Hematopoietic multipotent progenitor cell treated with erythropoietin and hydrocortisone succinate and interleukin-3 and kit ligand, for 8 days (in vitro differentiated cells): ENCODE data around the gene TMEM203.

ENCODE experiments used
- DNase-seq: peaks from one replicate; pipeline ENCODE4 v3.0.0-alpha.2; 2015

The TMEM203 gene

GRCh38 chr9:137228968-137229896 lies 23.8 kb upstream of the TMEM203 start:
- DNase-seq = no peak

- no peak for DNase-seq
These were observed 23.1 kb upstream of the TMEM203 start for GRCh38 chr9:137228506-137228967.

DNA sequence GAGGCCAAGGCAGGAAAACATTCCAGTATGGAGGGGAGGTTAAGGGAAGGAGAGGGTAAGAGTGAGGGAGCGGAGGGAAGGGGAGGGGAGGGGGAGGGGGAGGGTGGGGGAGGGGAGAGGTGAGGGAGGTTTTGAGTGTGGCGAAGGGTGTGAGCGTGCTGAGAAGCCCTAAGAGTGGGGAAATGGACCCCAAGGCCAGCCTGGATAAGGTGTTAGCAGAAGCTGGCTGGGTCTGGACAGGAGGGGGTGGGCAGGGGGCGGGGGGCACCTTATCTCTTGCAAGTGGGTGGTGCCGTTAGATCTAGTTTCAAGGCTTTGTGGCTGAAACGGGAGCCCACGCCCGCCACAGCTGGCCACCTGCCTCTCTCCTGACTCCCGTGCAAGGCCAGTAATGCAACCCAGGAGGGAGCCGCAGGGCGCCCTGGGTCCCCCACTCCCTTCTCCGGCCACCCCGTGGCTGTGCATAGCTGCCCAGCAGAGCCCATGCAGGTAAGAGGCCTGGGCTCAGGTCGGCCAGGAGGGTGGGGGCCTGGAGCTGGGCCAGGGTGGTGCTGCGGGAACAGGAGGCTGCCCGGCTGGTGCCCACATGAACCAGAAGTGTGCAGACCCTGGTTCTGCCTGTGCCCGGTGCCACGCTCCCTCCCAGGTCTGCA lies 22.5 kb upstream of the TMEM203 start:
- DNase-seq = no peak

- peak; percentile 83 for DNase-seq
These were observed 21.8 kb upstream of the TMEM203 start, which contains the start of gene RNF224 for GRCh38 chr9:137227054-137227852. TSS of gene RNF224 (plus strand) at chr9:137227502. CDS start at chr9:137228336, 834 bp downstream.

- no peak for DNase-seq
These were observed 21.0 kb upstream of the TMEM203 start for GRCh38 chr9:137226338-137227053.

DNA sequence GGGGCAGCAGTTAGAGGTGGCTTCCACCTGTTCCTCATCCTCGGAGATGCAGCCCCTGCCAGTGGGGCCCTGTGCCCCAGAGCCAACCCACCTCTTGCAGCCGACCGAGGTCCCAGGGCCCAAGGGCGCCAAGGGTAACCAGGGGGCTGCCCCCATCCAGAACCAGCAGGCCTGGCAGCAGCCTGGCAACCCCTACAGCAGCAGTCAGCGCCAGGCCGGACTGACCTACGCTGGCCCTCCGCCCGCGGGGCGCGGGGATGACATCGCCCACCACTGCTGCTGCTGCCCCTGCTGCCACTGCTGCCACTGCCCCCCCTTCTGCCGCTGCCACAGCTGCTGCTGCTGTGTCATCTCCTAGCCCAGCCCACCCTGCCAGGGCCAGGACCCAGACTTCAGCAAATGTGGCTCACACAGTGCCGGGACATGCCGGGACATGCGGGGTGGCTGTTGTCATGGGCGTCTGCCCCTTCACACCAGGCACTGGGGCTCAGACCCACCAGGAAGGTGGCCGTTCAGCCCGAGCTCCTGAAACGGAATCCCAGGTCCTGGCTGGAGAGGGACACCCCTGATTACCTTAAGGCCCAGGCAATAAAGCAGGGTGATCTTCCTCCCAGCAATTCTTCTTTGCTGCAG lies 20.4 kb upstream of the TMEM203 start:
- DNase-seq = no peak

- DNase-seq = no peak
These were observed 19.6 kb upstream of the TMEM203 start, which contains the start of gene CYSRT1 for GRCh38 chr9:137224830-137225694. TSS of gene CYSRT1 (plus strand) at chr9:137225174. CDS start at chr9:137225622, 448 bp downstream.

- peak; percentile 99 for DNase-seq
These were observed 17.9 kb upstream of the TMEM203 start for GRCh38 chr9:137223078-137223970.

DNA sequence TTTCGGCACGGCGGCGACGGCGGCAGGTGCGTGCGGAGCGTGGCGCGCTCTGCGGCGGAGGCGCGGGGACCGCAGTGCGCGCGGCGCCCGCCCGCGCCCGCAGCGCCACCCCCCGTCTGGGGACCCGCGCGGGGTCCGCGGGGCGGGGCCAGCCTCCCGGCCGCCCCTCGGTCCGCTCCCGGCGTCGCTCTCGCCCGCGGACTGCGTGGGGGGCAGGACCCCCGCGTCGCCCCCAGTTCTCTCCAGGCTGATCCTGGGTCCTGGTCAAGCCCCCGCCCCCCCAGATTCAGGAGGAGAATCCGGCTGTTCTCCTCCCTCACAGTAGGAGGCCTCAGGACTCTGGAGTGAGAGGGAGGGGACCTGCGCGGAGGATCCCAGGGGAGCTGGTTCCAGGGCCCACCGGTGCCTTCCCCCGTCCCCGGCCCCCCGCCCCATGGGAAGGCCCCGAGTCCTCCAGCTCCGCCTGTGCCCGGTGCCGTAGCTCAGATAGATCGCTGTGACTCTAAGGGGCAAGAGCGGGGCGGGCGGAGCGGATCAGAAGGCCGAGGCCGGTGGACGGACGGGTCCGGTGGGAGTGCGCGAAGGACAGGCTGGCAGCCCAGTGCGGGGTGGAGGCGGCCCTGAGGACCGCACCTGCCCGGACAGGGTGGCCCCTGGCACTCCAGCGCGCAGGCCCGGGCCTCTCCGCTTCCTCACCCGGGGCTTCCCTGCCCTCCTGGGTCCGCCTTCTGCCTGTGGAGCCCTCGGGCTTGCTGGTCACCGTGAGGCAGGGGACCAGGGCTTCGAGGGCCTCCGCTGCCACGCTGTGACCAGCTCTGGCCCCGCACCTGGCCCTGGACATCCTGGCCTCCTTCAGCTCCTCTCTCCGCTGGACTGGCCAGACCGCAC lies 17.0 kb upstream of the TMEM203 start, which contains the start of gene RNF208:
Gene RNF208 (minus strand): TSS at position 51 of the 888 bp plus-strand sequence. CDS start 1,028 bp downstream, outside the sequence.
- DNase-seq = no peak

DNA sequence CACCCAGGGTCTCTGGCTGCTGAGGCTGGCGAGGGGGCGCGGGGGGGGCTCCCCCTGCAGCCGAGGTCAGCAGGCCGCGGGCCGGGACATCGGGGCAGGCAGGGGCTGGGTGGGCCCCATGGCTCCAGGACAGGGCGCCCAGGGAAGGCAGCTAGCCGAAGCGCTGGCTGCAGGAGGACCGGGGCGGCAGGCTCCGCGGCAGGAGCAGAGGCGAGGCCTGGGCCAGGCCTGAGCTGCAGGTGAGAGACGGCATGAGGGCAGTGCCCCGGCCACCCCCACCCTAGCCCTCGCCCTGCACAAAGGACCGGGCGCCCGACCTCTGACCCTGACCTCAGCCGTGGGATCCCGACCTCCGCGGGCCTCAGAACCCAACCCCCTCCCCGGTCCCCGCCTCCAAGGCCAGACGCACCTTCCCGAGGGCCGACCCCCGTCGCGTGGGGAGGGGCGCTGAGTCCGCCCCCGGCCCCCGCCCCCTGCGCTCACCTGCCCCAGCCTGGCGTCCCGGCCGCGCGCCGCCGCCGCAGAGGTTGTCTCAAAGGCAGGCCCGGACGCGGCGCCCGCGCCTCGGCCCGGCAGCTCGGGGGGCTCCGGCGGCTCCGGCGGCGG lies 16.2 kb upstream of the TMEM203 start:
- no peak for DNase-seq

DNA sequence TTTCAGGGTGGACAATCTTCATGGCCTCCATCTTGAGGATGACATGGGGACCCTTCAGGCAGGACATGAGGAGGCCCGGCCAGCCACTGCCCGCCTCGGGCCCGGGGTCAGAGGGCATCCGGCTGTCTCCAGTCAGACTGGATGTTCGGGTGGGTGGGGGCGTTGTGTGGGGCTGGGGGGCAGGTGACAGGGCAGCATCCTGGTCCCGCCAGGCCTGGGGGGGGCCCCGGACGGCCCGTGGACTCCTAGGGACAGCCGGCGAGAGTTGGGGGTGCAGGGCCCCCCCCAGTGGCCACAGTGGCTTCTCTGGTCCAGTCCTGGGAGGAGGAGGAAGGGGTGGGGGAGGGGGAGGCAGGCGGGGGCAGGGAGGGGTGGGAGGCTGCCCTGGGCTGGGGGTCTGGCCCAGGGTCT lies 15.7 kb upstream of the TMEM203 start:
- no peak for DNase-seq

- no peak for DNase-seq
These were observed 15.1 kb upstream of the TMEM203 start for GRCh38 chr9:137220317-137221094.

- DNase-seq = no peak
These were observed 14.4 kb upstream of the TMEM203 start for GRCh38 chr9:137219757-137220316.

- peak; percentile 83 for DNase-seq
These were observed 13.4 kb upstream of the TMEM203 start for GRCh38 chr9:137218754-137219271.

- no peak for DNase-seq
These were observed 12.8 kb upstream of the TMEM203 start for GRCh38 chr9:137218212-137218753.
